K562 (cell line): ENCODE data around the gene MAP3K2. TPM values are rescaled to one million over a fixed set of nuclear protein-coding genes. Genes with fewer than 3 reads are reported as not detected.
A peak's percentile ranks its signal among the peaks of the same experiment; 100 is the strongest.

Source experiments
- ARID4B ChIP-seq: sonication (generic); formaldehyde crosslinking; IDR thresholded peaks from 2 replicates; pipeline ENCODE4 v1.8.0; 2022; ENCODE audit warnings: mild to moderate bottlenecking, missing genetic modification reagents
- ATF6 ChIP-seq: sonication (generic); formaldehyde crosslinking; IDR thresholded peaks from 2 replicates; pipeline ENCODE4 v1.4.0; 2020; ENCODE audit warnings: mild to moderate bottlenecking, missing genetic modification reagents
- BRF1 ChIP-seq: IDR thresholded peaks from 3 replicates; pipeline ENCODE4 v1.6.1; 2011; ENCODE audit warnings: borderline replicate concordance, mild to moderate bottlenecking; ENCODE audit not compliant: insufficient read length; ENCODE audit errors: extremely low read depth
- CREB5 ChIP-seq: fragments of 250-450 bp; sonication (Bioruptor Pico); IDR thresholded peaks from 2 replicates; pipeline ENCODE4 v1.5.0; 2020; ENCODE audit warnings: mild to moderate bottlenecking
- CREBBP ChIP-seq: IDR thresholded peaks from one replicate; pipeline ENCODE4 v1.6.1; 2012; ENCODE audit warnings: low read depth, mild to moderate bottlenecking, control low read depth, inconsistent platforms, low read length
- E2F4 ChIP-seq: sonication (generic); formaldehyde crosslinking; IDR thresholded peaks from 2 replicates; pipeline ENCODE4 v1.8.0; 2022; ENCODE audit warnings: mild to moderate bottlenecking, low read depth, missing genetic modification reagents
- KLF6 ChIP-seq: fragments of 250-450 bp; sonication (Bioruptor Pico); IDR thresholded peaks from 2 replicates; pipeline ENCODE4 v1.4.0; 2020; ENCODE audit warnings: mild to moderate bottlenecking, moderate library complexity, borderline replicate concordance
- MBD1 ChIP-seq: fragments of 250-450 bp; sonication (Bioruptor Pico); IDR thresholded peaks from 2 replicates; pipeline ENCODE4 v1.8.0; 2022; ENCODE audit warnings: inconsistent platforms
- MLX ChIP-seq, 2 experiments: fragments of 450-650 bp in 1 of 2; sonication (generic) in 1 of 2; formaldehyde crosslinking; conservative IDR thresholded peaks; 2 replicates each; pipeline versions ENCODE4 v1.4.0 to v1.8.1; 2020 to 2022; ENCODE audit warnings: mild to moderate bottlenecking in 1 of 2, missing genetic modification reagents in 1 of 2
- SREBF2 ChIP-seq: sonication (generic); formaldehyde crosslinking; IDR thresholded peaks from 2 replicates; pipeline ENCODE4 v1.4.0; 2020; ENCODE audit warnings: mild to moderate bottlenecking, missing genetic modification reagents
- XRCC5 ChIP-seq: fragments of 200-400 bp; formaldehyde crosslinking; IDR thresholded peaks from 2 replicates; pipeline ENCODE4 v1.6.1; 2017; ENCODE audit warnings: low read depth, mild to moderate bottlenecking, low read length
- ZFPM2 ChIP-seq: fragments of 250-450 bp; sonication (Bioruptor Pico); IDR thresholded peaks from 2 replicates; pipeline ENCODE4 v1.5.1; 2022; ENCODE audit warnings: mild to moderate bottlenecking
- ZNF589 ChIP-seq: fragments of 200-800 bp; sonication (Bioruptor generic); IDR thresholded peaks from 2 replicates; pipeline ENCODE4 v1.6.1; 2016; ENCODE audit warnings: low read depth, missing genetic modification characterization, missing compliant biosample characterization
- ZSCAN29 ChIP-seq: fragments of 450-650 bp; IDR thresholded peaks from 2 replicates; pipeline ENCODE4 v1.6.1; 2017
- polyA plus RNA-seq, 8 experiments: library from polyadenylated mRNA; depleted of rRNA in 4 of 8; stranded (reverse) in 5 of 8; unstranded in 3 of 8; fragments of >200 nt; fragmentation: Nextera tagmentation in 2 of 8; fragmentation: Illumina TruSeq in 1 of 8; extraction: Ambion mirVana in 2 of 8; extraction: Trizol in 1 of 8; gene quantifications; 2 replicates each; pipeline versions ENCODE4 v1.2.1 to v1.2.3, GENCODE V29; 2011 to 2014; ENCODE audit warnings: inconsistent platforms in 1 of 8, missing spikeins in 1 of 8
- total RNA-seq, 7 experiments: library from RNA; depleted of rRNA in 6 of 7; stranded (reverse); fragments of >200 nt in 6 of 7; fragmentation: Illumina TruSeq in 2 of 7; extraction: Trizol in 2 of 7; gene quantifications; 2 replicates each; pipeline versions ENCODE4 v1.2.1 to v1.2.3, GENCODE V29; 2011 to 2021; ENCODE audit warnings: low replicate concordance in 1 of 7

The MAP3K2 gene
- total and polyA plus RNA-seq, 9 of the 15 experiments (the other 6 are each of a cell fraction or from before 2014, with no cell fraction given) = 1.2 to 14.2 (median 5.7) TPM

- TF ChIP-seq MLX (CRISPR knock-in tag; conservative IDR thresholded peaks at IDR 0.05) (no peak), CREB5 (CRISPR knock-in tag) (no peak), ARID4B (CRISPR knock-in tag) (peak; percentile 23; the same call in 1 of the 2 replicates), BRF1 (no peak), MBD1 (CRISPR knock-in tag) (no peak), ZNF589 (CRISPR knock-in tag) (no peak), ZFPM2 (no peak), SREBF2 (CRISPR knock-in tag) (no peak), E2F4 (CRISPR knock-in tag) (no peak), XRCC5 (0 out of 2 replicates have a peak, but pooled peaks have one; percentile 49), ZSCAN29 (no peak), CREBBP (no peak), KLF6 (CRISPR knock-in tag) (no peak), ATF6 (no peak)
Observed at GRCh38 chr2:127408004-127408806, 20.4 kb upstream of the MAP3K2 start (continued).
